ENCODE results near the gene SMIM41.

The SMIM41 gene

DNA sequence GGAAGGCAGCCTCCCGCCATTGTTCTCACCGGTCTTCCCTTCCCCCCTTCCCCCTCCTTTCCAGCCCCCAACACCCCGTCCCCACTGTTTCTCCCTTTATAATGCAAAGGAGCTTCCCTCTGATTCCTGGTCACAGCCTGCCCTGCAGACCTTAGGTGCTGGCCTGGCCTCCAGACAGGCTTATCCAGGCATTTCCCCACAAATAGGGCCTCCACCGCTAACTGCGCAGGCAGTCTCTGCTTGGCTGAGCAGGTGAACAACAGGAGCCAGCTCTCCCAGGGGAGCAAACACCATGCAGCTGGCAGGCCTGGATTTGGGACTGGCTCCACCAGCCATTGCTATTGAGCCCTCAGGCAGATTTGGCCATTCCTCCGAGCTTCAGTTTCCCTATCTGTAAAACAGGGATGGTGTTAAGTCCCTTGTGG is 46.0 kb downstream of the SMIM41 start:
- DNase-seq (ENCODE audit: extremely low read depth, low read depth): no peak
- TF ChIP-seq, protein P1, sequence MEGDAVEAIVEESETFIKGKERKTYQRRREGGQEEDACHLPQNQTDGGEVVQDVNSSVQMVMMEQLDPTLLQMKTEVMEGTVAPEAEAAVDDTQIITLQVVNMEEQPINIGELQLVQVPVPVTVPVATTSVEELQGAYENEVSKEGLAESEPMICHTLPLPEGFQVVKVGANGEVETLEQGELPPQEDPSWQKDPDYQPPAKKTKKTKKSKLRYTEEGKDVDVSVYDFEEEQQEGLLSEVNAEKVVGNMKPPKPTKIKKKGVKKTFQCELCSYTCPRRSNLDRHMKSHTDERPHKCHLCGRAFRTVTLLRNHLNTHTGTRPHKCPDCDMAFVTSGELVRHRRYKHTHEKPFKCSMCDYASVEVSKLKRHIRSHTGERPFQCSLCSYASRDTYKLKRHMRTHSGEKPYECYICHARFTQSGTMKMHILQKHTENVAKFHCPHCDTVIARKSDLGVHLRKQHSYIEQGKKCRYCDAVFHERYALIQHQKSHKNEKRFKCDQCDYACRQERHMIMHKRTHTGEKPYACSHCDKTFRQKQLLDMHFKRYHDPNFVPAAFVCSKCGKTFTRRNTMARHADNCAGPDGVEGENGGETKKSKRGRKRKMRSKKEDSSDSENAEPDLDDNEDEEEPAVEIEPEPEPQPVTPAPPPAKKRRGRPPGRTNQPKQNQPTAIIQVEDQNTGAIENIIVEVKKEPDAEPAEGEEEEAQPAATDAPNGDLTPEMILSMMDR (IDR thresholded peaks at IDR 0.05; ENCODE audit: low read depth, low read length): no peak

- DNase-seq (ENCODE audit: extremely low read depth, low read depth): no peak
- TF ChIP-seq, protein P1 (IDR thresholded peaks at IDR 0.05; ENCODE audit: low read depth, low read length): no peak
Measured at GRCh38 chr12:52126050-52126604, 46.6 kb downstream of the SMIM41 start.

DNA sequence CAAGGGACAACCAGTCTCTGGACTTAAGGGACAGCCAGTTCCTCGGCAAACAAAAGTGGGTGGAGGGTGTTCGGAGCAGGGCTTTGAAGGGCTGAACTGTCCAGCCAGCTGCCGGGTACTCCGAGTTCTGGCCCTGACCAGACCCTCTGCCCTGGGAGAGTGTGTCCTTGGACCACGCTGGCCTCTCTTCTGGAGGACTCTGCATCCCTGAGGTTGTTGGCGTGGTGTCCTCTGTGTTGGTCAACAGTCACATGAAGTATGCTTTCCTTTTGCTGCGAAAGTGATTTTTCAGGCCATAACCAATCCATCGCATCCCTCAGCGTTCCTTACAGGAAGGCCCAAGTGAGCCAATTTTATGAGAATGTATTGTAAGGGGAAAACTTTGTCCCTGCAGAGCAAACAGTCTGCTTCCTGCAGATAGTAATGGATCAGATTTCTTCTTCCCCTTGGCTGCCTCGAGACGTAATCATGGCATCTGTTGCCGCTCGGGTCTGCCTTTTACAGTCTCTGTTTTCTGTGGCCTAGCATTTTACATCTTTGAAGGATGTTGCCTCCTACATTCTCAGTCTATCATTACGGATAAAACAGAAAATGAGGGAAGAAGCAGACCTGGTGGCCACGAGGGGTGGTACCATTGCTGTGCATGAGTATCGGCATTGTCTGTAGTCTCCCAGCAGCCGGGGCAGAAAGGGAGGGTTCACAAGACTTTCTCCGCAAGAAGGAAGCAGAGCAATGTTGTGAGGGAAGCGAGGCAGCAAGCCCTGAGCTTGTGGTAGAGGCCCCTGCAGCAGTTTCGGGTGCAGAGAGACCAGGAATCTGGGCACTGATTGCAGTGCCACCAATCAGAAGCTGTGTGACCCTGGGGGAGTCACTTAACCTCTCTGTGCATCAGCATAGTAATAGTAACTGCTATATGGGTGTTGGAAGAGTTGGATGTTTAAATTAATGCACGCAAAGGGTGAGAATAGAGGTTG is 47.4 kb downstream of the SMIM41 start:
- TF ChIP-seq, protein P1 (IDR thresholded peaks at IDR 0.05; ENCODE audit: low read depth, low read length): no peak
- DNase-seq (ENCODE audit: extremely low read depth, low read depth): no peak

DNA sequence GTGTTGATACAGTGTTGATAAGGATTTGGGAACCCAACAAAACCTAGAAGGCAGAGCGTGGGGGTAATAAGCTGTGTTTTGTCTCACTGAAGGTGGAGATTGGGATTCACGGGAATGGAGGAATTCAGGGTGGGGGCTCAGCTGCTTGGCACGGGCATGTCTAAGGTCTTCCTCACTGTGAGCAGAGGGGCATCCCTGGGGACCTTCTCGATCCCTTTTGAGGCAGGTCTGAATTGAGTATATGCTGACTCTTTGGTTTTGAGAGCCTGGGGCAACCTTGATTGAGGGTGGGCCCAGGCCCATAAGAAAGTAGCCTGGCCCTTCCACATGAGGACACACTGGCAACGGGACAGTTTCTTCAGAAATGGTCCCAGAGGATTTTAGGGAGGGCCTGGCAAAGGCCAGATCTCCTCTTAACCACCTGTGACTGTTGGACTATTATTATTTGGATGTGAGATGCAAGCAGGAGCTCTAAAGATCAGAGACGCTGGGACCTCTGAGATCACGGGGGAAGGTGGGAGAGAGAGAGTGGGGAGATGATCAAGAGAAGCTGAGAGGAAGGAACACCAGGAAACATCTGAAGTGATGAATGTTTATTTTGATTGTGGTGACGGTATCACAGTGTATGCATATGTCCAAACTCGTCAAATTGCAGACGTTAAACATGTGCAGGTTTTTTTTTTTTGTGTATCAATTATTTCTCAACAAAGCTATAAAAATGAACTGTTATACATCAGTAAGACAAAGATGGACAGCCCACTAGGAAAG is 48.4 kb downstream of the SMIM41 start:
- TF ChIP-seq, protein P1 (IDR thresholded peaks at IDR 0.05; ENCODE audit: low read depth, low read length): no peak
- DNase-seq (ENCODE audit: extremely low read depth, low read depth): no peak

- TF ChIP-seq, protein P1 (IDR thresholded peaks at IDR 0.05; ENCODE audit: low read depth, low read length): no peak
- DNase-seq (ENCODE audit: extremely low read depth, low read depth): no peak
Measured at GRCh38 chr12:52130711-52131110, 51.2 kb downstream of the SMIM41 start.

GRCh38 chr12:52132754-52133161 is 53.3 kb downstream of the SMIM41 start:
- peak; percentile 65 for DNase-seq (ENCODE audit: extremely low read depth, low read depth)

More at GRCh38 chr12:52132754-52133161, 53.3 kb downstream of the SMIM41 start:
- TF ChIP-seq, protein P1 (IDR thresholded peaks at IDR 0.05; ENCODE audit: low read depth, low read length): no peak

All from AG09319 (cell line).